GM23338 (cell line): ENCODE measurements around the gene DHRS4. TPM values are rescaled to one million over a fixed set of nuclear protein-coding genes. Genes with fewer than 3 reads are reported as not detected.
"Not testable (repeated sequence)": the region's sequence is repeated elsewhere in the genome, so short reads cannot be mapped to it uniquely, and the experiment has no call there.

Experiments used
- ATAC-seq: fragments of 200-7000 bp; cut with Tn5 transposase; 3 replicates; pipeline ENCODE4 v1.9.1; 2020
- DNase-seq: peaks from one replicate; pipeline ENCODE4 v3.0.0-alpha.2; 2015; ENCODE audit warnings: low spot score
- H2AFZ ChIP-seq: fragments of 200-600 bp; sonication (generic); 2 replicates; pipeline ENCODE4 v1.8.0; 2016; ENCODE audit warnings: antibody characterized with exemption, mild to moderate bottlenecking, moderate library complexity
- H3F3A ChIP-seq: fragments of 200-600 bp; sonication (generic); replicated peaks from 2 replicates; pipeline ENCODE4 v1.8.0; 2017; ENCODE audit warnings: antibody characterized with exemption, mixed run types, low read depth
- H3K27ac ChIP-seq: fragments of 200-600 bp; sonication (generic); 2 replicates; pipeline ENCODE4 v1.6.1; 2016; ENCODE audit warnings: low read depth
- H3K27me3 ChIP-seq: fragments of 200-600 bp; sonication (generic); 2 replicates; pipeline ENCODE4 v1.8.0; 2016; ENCODE audit warnings: mild to moderate bottlenecking, mixed run types, moderate library complexity; ENCODE audit not compliant: insufficient read depth
- H3K36me3 ChIP-seq: fragments of 200-600 bp; sonication (generic); 2 replicates; pipeline ENCODE4 v1.8.0; 2016; ENCODE audit warnings: mild to moderate bottlenecking; ENCODE audit not compliant: insufficient read depth
- H3K4me1 ChIP-seq: fragments of 200-600 bp; sonication (generic); 2 replicates; pipeline ENCODE4 v1.8.0; 2016; ENCODE audit warnings: mild to moderate bottlenecking, moderate library complexity; ENCODE audit not compliant: insufficient read depth
- H3K4me2 ChIP-seq: fragments of 200-600 bp; sonication (generic); 2 replicates; pipeline ENCODE4 v1.7.1; 2017; ENCODE audit warnings: mixed run types
- H3K4me3 ChIP-seq: fragments of 200-600 bp; sonication (generic); 2 replicates; pipeline ENCODE4 v1.6.1; 2016; ENCODE audit warnings: mixed run types
- H3K79me2 ChIP-seq: fragments of 200-600 bp; sonication (generic); replicated peaks from 2 replicates; pipeline ENCODE4 v1.8.0; 2017; ENCODE audit warnings: mild to moderate bottlenecking; ENCODE audit not compliant: insufficient read depth
- H3K9me2 ChIP-seq: fragments of 200-600 bp; sonication (generic); 2 replicates; pipeline ENCODE4 v1.8.0; 2017; ENCODE audit not compliant: insufficient read depth
- H4K20me1 ChIP-seq: fragments of 200-600 bp; sonication (generic); replicated peaks from 2 replicates; pipeline ENCODE4 v1.8.0; 2017; ENCODE audit warnings: mild to moderate bottlenecking; ENCODE audit not compliant: insufficient read depth
- H3K27ac Mint-ChIP-seq: 2 replicates; pipeline ENCODE4 v1.8.0; 2020; ENCODE audit warnings: inconsistent platforms, mild to moderate bottlenecking, moderate library complexity, mixed read lengths
- H3K27me3 Mint-ChIP-seq: 3 replicates; pipeline ENCODE4 v1.8.0; 2022; ENCODE audit warnings: low read depth, mild to moderate bottlenecking, moderate library complexity, mixed read lengths, inconsistent platforms; ENCODE audit not compliant: insufficient read depth, poor library complexity
- H3K36me3 Mint-ChIP-seq: 3 replicates; pipeline ENCODE4 v1.8.0; 2021; ENCODE audit warnings: low read depth, mild to moderate bottlenecking, inconsistent platforms, moderate library complexity, mixed read lengths
- H3K4me1 Mint-ChIP-seq: 3 replicates; pipeline ENCODE4 v1.8.0; 2020; ENCODE audit warnings: mild to moderate bottlenecking, inconsistent platforms, mixed read lengths
- H3K4me3 Mint-ChIP-seq: 3 replicates; pipeline ENCODE4 v1.8.0; 2021; ENCODE audit warnings: moderate library complexity, mild to moderate bottlenecking, inconsistent platforms, mixed read lengths
- H3K9me3 Mint-ChIP-seq: 3 replicates; pipeline ENCODE4 v1.8.0; 2020; ENCODE audit warnings: moderate library complexity, mild to moderate bottlenecking, inconsistent platforms, mixed read lengths
- polyA plus RNA-seq: library from polyadenylated mRNA; unstranded; fragments of >200 nt; fragmentation: Nextera tagmentation; extraction: Ambion mirVana; gene quantifications from 2 replicates; pipeline ENCODE4 v1.2.1, GENCODE V29; 2016
- total RNA-seq: library from RNA; depleted of rRNA; stranded (reverse); fragments of >200 nt; shearing (Covaris generic); gene quantifications from 2 replicates; pipeline ENCODE4 v1.2.3, GENCODE V29; 2014

DHRS4 gene
- total and polyA plus RNA-seq, 2 experiments from 2014 or later = 16.6 to 18.4 TPM

DNA sequence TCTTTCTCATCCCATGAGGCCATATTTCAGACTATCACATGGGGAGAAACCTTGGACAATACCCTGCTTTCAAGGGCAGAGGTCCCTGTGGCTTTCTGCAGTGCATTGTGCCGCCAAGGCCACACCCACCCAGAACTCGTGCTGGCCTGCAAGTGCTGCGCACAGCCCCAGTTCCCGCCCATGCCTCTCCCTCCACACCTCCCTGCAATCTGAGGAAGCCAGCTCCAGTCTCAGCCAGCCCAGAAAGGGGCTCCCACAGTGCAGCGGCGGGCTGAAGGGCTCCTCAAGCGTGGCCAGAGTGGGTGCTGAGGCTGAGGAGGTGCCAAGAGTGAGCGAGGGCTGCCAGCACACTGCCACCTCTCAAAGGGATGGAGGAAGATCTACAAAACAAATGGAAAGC is 19.6 kb downstream of the DHRS4 start:
- not testable (repeated sequence) for H3K4me2 ChIP-seq, ATAC-seq, H3K27me3 Mint-ChIP-seq, H3K4me1 Mint-ChIP-seq, H3K36me3 ChIP-seq, H3K4me1 ChIP-seq, H3K27ac ChIP-seq, H3F3A ChIP-seq, H3K27ac Mint-ChIP-seq, DNase-seq, H4K20me1 ChIP-seq, H3K9me2 ChIP-seq, H3K4me3 Mint-ChIP-seq, H2AFZ ChIP-seq, H3K79me2 ChIP-seq, H3K27me3 ChIP-seq, H3K4me3 ChIP-seq
- peaks cover 15% of the 10 kb centered on the region; the same call in 2 of the 3 replicates for H3K36me3 Mint-ChIP-seq
- peaks cover 45% of the 10 kb centered on the region for H3K9me3 Mint-ChIP-seq

DNA sequence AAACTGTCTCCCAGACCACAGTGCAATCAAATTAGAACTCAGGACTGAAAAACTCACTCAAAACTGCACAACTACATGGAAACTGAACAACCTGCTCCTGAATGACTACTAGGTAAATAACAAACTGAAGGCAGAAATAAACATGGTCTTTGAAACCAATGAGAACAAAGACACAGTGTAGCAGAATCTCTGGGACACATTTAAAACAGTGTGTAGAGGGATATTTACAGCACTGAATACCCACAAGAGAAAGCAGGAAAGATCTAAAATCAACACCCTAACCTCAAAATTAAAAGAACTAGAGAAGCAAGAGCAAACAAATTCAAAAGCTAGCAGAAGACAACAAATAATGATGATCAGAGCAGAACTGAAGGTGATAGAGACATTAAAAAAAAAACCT is 20.5 kb downstream of the DHRS4 start:
- not testable (repeated sequence) for H3K36me3 ChIP-seq, H3K4me3 Mint-ChIP-seq, H3K4me3 ChIP-seq, H2AFZ ChIP-seq, H3K27ac ChIP-seq, H3K27me3 ChIP-seq, H3K27ac Mint-ChIP-seq, H3K27me3 Mint-ChIP-seq, H3K9me2 ChIP-seq, H3K4me2 ChIP-seq, H4K20me1 ChIP-seq, ATAC-seq, H3K79me2 ChIP-seq, DNase-seq, H3K4me1 Mint-ChIP-seq, H3K4me1 ChIP-seq, H3F3A ChIP-seq
- Mint-ChIP-seq H3K36me3 (peaks cover 15% of the 10 kb centered on the region; the same call in 2 of the 3 replicates), H3K9me3 (peaks cover 45% of the 10 kb centered on the region)

- DNase-seq = peak; percentile 8
- not testable (repeated sequence) for H3K27me3 Mint-ChIP-seq, H3F3A ChIP-seq, H3K4me1 ChIP-seq, H3K36me3 Mint-ChIP-seq, H3K4me1 Mint-ChIP-seq, H3K27ac ChIP-seq, H3K79me2 ChIP-seq, H3K4me3 Mint-ChIP-seq, H3K9me2 ChIP-seq, H3K27ac Mint-ChIP-seq, H2AFZ ChIP-seq, H3K36me3 ChIP-seq, H3K4me3 ChIP-seq, H3K4me2 ChIP-seq, H4K20me1 ChIP-seq, H3K27me3 ChIP-seq
- peak; percentile 55; the same call in 2 of the 3 replicates for ATAC-seq
- H3K9me3 Mint-ChIP-seq = peaks cover 32% of the 10 kb centered on the region
Observed at GRCh38 chr14:23977208-23977607, 23.6 kb downstream of the DHRS4 start.

- not testable (repeated sequence) for H3K27me3 Mint-ChIP-seq, H3K4me3 ChIP-seq, DNase-seq, H3K27ac Mint-ChIP-seq, H4K20me1 ChIP-seq, H3K27me3 ChIP-seq, H3K9me2 ChIP-seq, H3K36me3 ChIP-seq, H3K79me2 ChIP-seq, H3K4me1 ChIP-seq, H3K4me2 ChIP-seq, H3F3A ChIP-seq, H3K9me3 Mint-ChIP-seq, H3K4me3 Mint-ChIP-seq, H3K27ac ChIP-seq, H3K36me3 Mint-ChIP-seq, ATAC-seq, H2AFZ ChIP-seq, H3K4me1 Mint-ChIP-seq
Observed at GRCh38 chr14:23981951-23982813, 28.6 kb downstream of the DHRS4 start.
